Peyer's patch (tissue), 4 donors: Measurements from ENCODE around the gene GALNT9.

Experiments used
- POLR2A ChIP-seq, 2 donors: fragments of 450-650 bp; IDR thresholded peaks; one replicate each; pipeline ENCODE4 v1.5.1; 2017; ENCODE audit warnings: antibody characterized with exemption in 2 of 2, mild to moderate bottlenecking in 2 of 2, moderate library complexity in 2 of 2
- TF ChIP-seq, protein P1 (sequence below), 6 experiments: fragments of 450-650 bp in 4 of 6; fragments of 200-600 bp in 2 of 6; sonication (generic) in 1 of 6; IDR thresholded peaks; one replicate each; pipeline ENCODE4 v1.5.1; 2017 to 2019; ENCODE audit warnings: antibody characterized with exemption in 6 of 6, mild to moderate bottlenecking in 3 of 6, moderate library complexity in 1 of 6

DNA sequence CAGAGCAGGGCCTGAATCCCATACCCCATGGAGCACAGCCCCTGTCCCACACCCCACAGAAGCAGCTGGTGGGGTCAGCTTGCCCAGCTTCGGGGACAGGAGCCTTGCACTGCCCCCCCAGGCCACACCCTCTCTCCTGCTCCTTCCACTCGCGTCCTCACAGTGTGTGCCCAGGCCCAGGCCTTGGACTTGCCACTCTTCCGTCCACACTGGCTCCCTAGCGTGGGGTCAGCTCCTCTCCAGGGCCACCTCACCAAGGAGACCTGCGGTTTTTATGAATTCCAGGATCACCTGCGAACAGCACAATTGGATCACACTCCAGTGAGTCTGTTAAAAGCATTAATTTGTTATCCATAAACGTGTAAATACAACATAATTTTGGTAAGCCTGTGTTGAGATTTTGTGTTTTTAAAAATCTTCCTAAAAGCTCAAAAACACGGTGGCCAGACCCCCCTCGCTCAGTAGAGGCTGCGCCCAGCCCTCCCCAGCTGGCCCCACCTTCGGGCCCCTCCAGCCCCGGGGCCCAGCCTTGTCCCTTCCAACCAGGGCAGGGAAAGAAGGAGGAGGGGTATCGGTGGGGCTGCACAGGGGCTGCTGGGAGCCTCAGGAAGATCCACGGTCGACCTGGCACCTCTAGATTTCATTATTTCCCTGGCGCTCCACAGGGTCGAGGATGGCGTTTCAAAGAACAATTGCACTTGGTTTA is 12.0 kb downstream of the GALNT9 start:
- TF ChIP-seq, protein P1, sequence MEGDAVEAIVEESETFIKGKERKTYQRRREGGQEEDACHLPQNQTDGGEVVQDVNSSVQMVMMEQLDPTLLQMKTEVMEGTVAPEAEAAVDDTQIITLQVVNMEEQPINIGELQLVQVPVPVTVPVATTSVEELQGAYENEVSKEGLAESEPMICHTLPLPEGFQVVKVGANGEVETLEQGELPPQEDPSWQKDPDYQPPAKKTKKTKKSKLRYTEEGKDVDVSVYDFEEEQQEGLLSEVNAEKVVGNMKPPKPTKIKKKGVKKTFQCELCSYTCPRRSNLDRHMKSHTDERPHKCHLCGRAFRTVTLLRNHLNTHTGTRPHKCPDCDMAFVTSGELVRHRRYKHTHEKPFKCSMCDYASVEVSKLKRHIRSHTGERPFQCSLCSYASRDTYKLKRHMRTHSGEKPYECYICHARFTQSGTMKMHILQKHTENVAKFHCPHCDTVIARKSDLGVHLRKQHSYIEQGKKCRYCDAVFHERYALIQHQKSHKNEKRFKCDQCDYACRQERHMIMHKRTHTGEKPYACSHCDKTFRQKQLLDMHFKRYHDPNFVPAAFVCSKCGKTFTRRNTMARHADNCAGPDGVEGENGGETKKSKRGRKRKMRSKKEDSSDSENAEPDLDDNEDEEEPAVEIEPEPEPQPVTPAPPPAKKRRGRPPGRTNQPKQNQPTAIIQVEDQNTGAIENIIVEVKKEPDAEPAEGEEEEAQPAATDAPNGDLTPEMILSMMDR (IDR thresholded peaks at IDR 0.05), result no peak
- no peak for TF ChIP-seq POLR2A (IDR thresholded peaks at IDR 0.05)
